ENCODE data around the gene EPN3. TPM values are rescaled to one million over a fixed set of nuclear protein-coding genes. Genes with fewer than 3 reads are reported as not detected.

Gene EPN3
- total RNA-seq, 4 donors from 2014 or later: 19.2 to 95.7 (median 57.4) TPM

DNA sequence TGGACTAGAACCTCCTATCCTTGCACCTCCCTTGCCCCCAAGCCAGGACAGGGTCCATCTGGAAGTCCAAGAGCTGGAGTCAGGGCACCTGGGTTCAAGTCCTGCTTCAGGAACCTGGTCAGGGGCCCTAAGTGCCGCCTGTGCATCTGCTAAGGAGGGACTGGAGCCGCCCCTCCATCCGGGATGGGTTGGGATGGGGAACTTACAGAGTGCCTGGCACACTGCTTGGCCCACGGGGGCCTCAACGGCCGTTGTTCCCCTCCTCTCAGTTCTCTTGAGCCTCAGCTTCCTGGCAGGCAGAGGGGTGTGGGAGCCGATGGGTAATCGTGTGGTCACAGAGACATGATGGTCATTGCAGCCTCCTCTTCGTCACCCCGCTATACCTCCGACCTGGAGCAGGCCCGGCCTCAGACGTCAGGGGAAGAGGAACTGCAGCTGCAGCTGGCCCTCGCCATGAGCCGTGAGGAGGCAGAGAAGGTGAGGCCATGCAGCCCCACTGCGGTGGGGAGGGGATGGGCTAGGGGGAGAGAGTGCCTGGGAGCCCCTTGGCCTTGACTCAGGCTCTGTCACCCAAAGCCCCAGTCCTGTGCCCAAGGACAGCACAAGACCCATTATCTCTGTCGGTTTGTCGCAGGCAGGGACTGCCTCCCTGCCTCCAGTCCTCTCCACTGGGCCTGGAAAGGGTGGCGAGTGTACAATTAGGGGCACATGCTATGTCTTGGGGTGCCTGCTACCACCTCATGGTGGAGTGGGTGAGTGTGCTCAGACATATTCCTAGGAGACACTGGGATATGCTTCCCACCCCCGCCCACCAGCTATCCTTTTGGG, 5.4 kb downstream of the EPN3 start:
- Histone ChIP-seq H3K9me3 (no peaks in the 10 kb centered on the region), H3K27ac (peak overlapping the region in 3 of 4 donors; percentile 33 to 93 (median 36)), H3K36me3 (no peaks in the 10 kb centered on the region), H3K27me3 (peaks cover 9% of the 10 kb centered on the region), H3K4me3 (no peak overlapping the region), H3K4me1 (peaks cover 14 to 59% (median 47%) of the 10 kb centered on the region in 4 donors)
- TF ChIP-seq, protein P1, sequence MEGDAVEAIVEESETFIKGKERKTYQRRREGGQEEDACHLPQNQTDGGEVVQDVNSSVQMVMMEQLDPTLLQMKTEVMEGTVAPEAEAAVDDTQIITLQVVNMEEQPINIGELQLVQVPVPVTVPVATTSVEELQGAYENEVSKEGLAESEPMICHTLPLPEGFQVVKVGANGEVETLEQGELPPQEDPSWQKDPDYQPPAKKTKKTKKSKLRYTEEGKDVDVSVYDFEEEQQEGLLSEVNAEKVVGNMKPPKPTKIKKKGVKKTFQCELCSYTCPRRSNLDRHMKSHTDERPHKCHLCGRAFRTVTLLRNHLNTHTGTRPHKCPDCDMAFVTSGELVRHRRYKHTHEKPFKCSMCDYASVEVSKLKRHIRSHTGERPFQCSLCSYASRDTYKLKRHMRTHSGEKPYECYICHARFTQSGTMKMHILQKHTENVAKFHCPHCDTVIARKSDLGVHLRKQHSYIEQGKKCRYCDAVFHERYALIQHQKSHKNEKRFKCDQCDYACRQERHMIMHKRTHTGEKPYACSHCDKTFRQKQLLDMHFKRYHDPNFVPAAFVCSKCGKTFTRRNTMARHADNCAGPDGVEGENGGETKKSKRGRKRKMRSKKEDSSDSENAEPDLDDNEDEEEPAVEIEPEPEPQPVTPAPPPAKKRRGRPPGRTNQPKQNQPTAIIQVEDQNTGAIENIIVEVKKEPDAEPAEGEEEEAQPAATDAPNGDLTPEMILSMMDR (IDR thresholded peaks at IDR 0.05): no peak
- TF ChIP-seq EP300 (IDR thresholded peaks at IDR 0.05; ENCODE audit: low read depth) (no peak), POLR2AphosphoS5 (IDR thresholded peaks at IDR 0.05) (no peak), POLR2A (IDR thresholded peaks at IDR 0.05) (no peak)
- no peak for DNase-seq
- 79% methylated on average over 20 of the region's 20 CpGs; no CpG with 5 or more reads in 1 of the 2 donors for WGBS, 2 donors (ENCODE audit: low coverage in 1 of 2)
- in situ Hi-C loops (cut with MboI; ENCODE audit: low pct_ligation_motif_present in 1 of 4, low pct_unique_long_range_greater_than_20kb in 1 of 4, low sequenced_read_pairs in 3 of 4) (loop anchor here in 2 of 4 donors (25.0 kb wide), 2 partner anchors 299 to 424 kb away; partner anchors contain the start of gene WFIKKN2 (in 1 of the 2)), intact Hi-C loops (cut with DNase I; ENCODE audit: low total_unique reads) (no loop called here)

DNA sequence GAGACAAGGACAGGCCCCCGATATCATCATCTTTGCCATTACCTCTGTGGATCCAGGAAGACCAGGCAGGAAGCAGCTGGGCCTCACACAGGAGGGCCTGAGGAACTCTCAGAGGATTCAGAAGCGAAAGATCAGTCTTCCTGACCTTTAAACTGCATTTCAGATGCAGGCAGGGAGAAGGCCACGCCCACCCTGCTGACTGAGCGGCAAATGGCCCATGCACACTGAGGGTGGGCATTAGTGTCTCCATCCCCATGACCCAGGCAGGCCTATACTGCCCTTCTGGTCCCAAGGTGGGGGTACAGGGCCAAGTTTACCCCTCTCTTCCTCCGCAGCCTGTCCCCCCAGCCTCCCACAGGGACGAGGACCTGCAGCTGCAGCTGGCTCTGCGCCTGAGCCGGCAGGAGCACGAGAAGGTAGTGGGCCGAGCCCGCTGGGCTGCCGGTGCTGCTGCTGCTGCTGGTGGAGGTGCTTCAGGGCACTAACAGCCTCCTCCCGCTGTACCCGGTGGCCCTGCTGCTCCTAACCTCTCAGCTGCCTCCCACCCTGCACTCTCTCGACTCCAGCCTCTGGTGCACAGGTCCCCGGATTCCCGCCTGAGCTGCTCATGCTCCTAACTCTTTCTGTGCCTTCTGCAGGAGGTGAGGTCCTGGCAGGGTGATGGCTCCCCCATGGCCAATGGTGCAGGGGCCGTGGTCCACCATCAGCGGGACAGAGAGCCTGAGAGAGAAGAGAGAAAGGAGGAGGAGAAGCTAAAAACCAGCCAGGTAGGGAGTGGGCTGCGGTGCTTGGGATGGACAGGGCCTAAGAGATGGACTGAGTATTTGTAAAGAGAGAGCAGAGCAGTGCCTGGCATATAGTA, 6.2 kb downstream of the EPN3 start:
- Histone ChIP-seq H3K36me3 (no peaks in the 10 kb centered on the region), H3K4me1 (peaks cover 10 to 61% (median 50%) of the 10 kb centered on the region in 4 donors), H3K27me3 (peaks cover under 1% of the 10 kb centered on the region), H3K27ac (peak overlapping the region in 3 of 4 donors; percentile 33 to 93 (median 36)), H3K9me3 (no peaks in the 10 kb centered on the region), H3K4me3 (no peak overlapping the region)
- DNase-seq: peak; percentile 47
- TF ChIP-seq POLR2AphosphoS5 (IDR thresholded peaks at IDR 0.05) (no peak), EP300 (IDR thresholded peaks at IDR 0.05; ENCODE audit: low read depth) (no peak), POLR2A (IDR thresholded peaks at IDR 0.05) (no peak)
- TF ChIP-seq, protein P1 (IDR thresholded peaks at IDR 0.05): no peak
- 55 to 88% methylated on average over 1 to 16 of the region's 20 CpGs for WGBS, 2 donors (ENCODE audit: low coverage in 1 of 2)
- in situ Hi-C loops (cut with MboI; ENCODE audit: low pct_ligation_motif_present in 1 of 4, low pct_unique_long_range_greater_than_20kb in 1 of 4, low sequenced_read_pairs in 3 of 4): loop anchor here in 2 of 4 donors (25.0 kb wide), 2 partner anchors 299 to 424 kb away; partner anchors contain the start of gene WFIKKN2 (in 1 of the 2)
- intact Hi-C loops (cut with DNase I; ENCODE audit: low total_unique reads): no loop called here

- H3K4me1 ChIP-seq: peaks cover 9 to 56% (median 47%) of the 10 kb centered on the region in 4 donors
- WGBS, 2 donors (ENCODE audit: low coverage in 1 of 2): 72% methylated on average over 15 of the region's 15 CpGs; no CpG with 5 or more reads in 1 of the 2 donors
- H3K27ac ChIP-seq: peak overlapping the region; percentile 84 to 93 (median 86)
- peak; percentile 76 for DNase-seq
- H3K36me3 ChIP-seq: no peaks in the 10 kb centered on the region
- no peak overlapping the region for H3K4me3 ChIP-seq
- in situ Hi-C loops (cut with MboI; ENCODE audit: low pct_ligation_motif_present in 1 of 4, low pct_unique_long_range_greater_than_20kb in 1 of 4, low sequenced_read_pairs in 3 of 4): loop anchor here (10.0 to 25.0 kb wide), 7 partner anchors 55 to 422 kb away; partner anchors contain the start of gene WFIKKN2 (in 2 of the 4)
- TF ChIP-seq POLR2A (IDR thresholded peaks at IDR 0.05): no peak
- TF ChIP-seq, protein P1 (IDR thresholded peaks at IDR 0.05): no peak
- TF ChIP-seq EP300 (IDR thresholded peaks at IDR 0.05; ENCODE audit: low read depth): no peak
- TF ChIP-seq POLR2AphosphoS5 (IDR thresholded peaks at IDR 0.05): no peak
- no peaks in the 10 kb centered on the region for H3K9me3 ChIP-seq
- H3K27me3 ChIP-seq: no peaks in the 10 kb centered on the region
- intact Hi-C loops (cut with DNase I; ENCODE audit: low total_unique reads): loop anchor here (10.0 kb wide), 1 partner anchor 55 kb away; no protein-coding TSS in a partner anchor
Observed at GRCh38 chr17:50539762-50540559, 7.4 kb downstream of the EPN3 start.
